A673 (cell line): ENCODE data around the gene FEV. TPM values are rescaled to one million over a fixed set of nuclear protein-coding genes. Genes with fewer than 3 reads are reported as not detected.

Experiments
- BruUV-seq: library from RNA; stranded (reverse); fragments of 400-500 nt; replicated peaks from 2 replicates; lab custom pipeline; 2021; lab: Mats Ljungman, UMichigan
- CTCF ChIA-PET: fragments of 300-600 bp; sonication (Branson Sonifier 250); formaldehyde crosslinking; loops from one replicate; lab custom pipeline; 2022; ENCODE audit warnings: antibody characterized with exemption; lab: Charles Lee
- POLR2A ChIA-PET: fragments of 300-600 bp; sonication (Branson Sonifier 250); formaldehyde crosslinking; loops from one replicate; lab custom pipeline; 2022; ENCODE audit warnings: antibody characterized with exemption; ENCODE audit not compliant: low non-redundant PET; lab: Charles Lee
- DNase-seq: peaks from one replicate; pipeline ENCODE4 v3.0.0-alpha.2; 2015; ENCODE audit warnings: low spot score
- H3K27ac ChIP-seq: fragments of 200-600 bp; sonication (generic); 2 replicates; pipeline ENCODE4 v1.5.1; 2016; ENCODE audit warnings: mixed run types, low read depth, mild to moderate bottlenecking, mixed read lengths, antibody characterized with exemption, low read length; ENCODE audit not compliant: poor library complexity, severe bottlenecking
- H3K27me3 ChIP-seq: fragments of 200-600 bp; sonication (generic); replicated peaks from 2 replicates; pipeline ENCODE4 v1.6.1; 2017; ENCODE audit warnings: mixed run types, low read depth, mild to moderate bottlenecking, mixed read lengths, antibody characterized with exemption, low read length; ENCODE audit not compliant: insufficient read depth, poor library complexity
- H3K36me3 ChIP-seq: fragments of 200-600 bp; sonication (generic); 2 replicates; pipeline ENCODE4 v1.6.1; 2016; ENCODE audit warnings: mixed run types, mild to moderate bottlenecking, mixed read lengths, antibody characterized with exemption, low read length; ENCODE audit not compliant: insufficient read depth, poor library complexity, severe bottlenecking
- H3K4me1 ChIP-seq: fragments of 200-600 bp; sonication (generic); 2 replicates; pipeline ENCODE4 v1.6.1; 2017; ENCODE audit warnings: mixed run types, mild to moderate bottlenecking, mixed read lengths, antibody characterized with exemption, low read length; ENCODE audit not compliant: insufficient read depth, poor library complexity, severe bottlenecking
- H3K4me3 ChIP-seq: fragments of 200-600 bp; sonication (generic); 2 replicates; pipeline ENCODE4 v1.5.1; 2016; ENCODE audit warnings: low read depth, mixed run types, mild to moderate bottlenecking, mixed read lengths, low read length; ENCODE audit not compliant: poor library complexity, severe bottlenecking
- H3K9me3 ChIP-seq: fragments of 200-600 bp; sonication (generic); 2 replicates; pipeline ENCODE4 v1.6.1; 2016; ENCODE audit warnings: mixed run types, low read depth, mild to moderate bottlenecking, mixed read lengths, antibody characterized with exemption, low read length; ENCODE audit not compliant: poor library complexity, severe bottlenecking
- CTCF ChIP-seq: fragments of 300-800, 200-600 bp; sonication (generic); conservative IDR thresholded peaks from 2 replicates; pipeline ENCODE4 v1.5.1; 2017; ENCODE audit warnings: low read depth, mild to moderate bottlenecking, antibody characterized with exemption, low read length, moderate library complexity, mixed read lengths
- EZH2 ChIP-seq: fragments of 200-600 bp; sonication (generic); IDR thresholded peaks from 2 replicates; pipeline ENCODE4 v1.6.1; 2017; ENCODE audit warnings: borderline replicate concordance, low read depth, mild to moderate bottlenecking, mixed read lengths, antibody characterized with exemption, low read length; ENCODE audit not compliant: poor library complexity, severe bottlenecking
- intact Hi-C: fragments of 100-400 bp; cut with micrococcal nuclease; formaldehyde crosslinking; loops from one replicate; pipeline ENCODE4 v1.10.0; 2022; ENCODE audit not compliant: unreplicated experiment
- total RNA-seq: library from RNA; stranded (reverse); gene quantifications from 2 replicates; pipeline ENCODE4 v1.2.3, GENCODE V29; 2021

The FEV gene
- total RNA-seq, 1 experiment from 2014 or later: 12.6 TPM

GRCh38 chr2:219025637-219026585, 40.9 kb upstream of the FEV start:
- TF ChIP-seq EZH2: no peak
- Histone ChIP-seq H3K27ac (no peak overlapping the region), H3K4me1 (no peaks in the 10 kb centered on the region), H3K9me3 (no peaks in the 10 kb centered on the region), H3K4me3 (no peak overlapping the region), H3K36me3 (no peaks in the 10 kb centered on the region), H3K27me3 (no peaks in the 10 kb centered on the region)
- CTCF ChIA-PET: no interaction called here
- no TSS peak for BruUV-seq
- DNase-seq: no peak
- POLR2A ChIA-PET: no interaction called here
- intact Hi-C loops: no loop called here

GRCh38 chr2:219024059-219024458, 39.1 kb upstream of the FEV start:
- Histone ChIP-seq H3K27me3 (no peaks in the 10 kb centered on the region), H3K9me3 (no peaks in the 10 kb centered on the region), H3K27ac (no peak overlapping the region), H3K36me3 (no peaks in the 10 kb centered on the region), H3K4me3 (no peak overlapping the region), H3K4me1 (no peaks in the 10 kb centered on the region)
- no peak for DNase-seq
- no TSS peak for BruUV-seq
- TF ChIP-seq EZH2 (no peak), CTCF (no peak)
- ChIA-PET POLR2A (interaction anchor here (0.7 kb wide), 1 partner anchor 131 kb away, joined by 3 read pairs; no protein-coding TSS in a partner anchor), CTCF (no interaction called here)
- intact Hi-C loops: no loop called here

GRCh38 chr2:219023045-219023605, 38.1 kb upstream of the FEV start:
- Histone ChIP-seq H3K4me1 (no peaks in the 10 kb centered on the region), H3K36me3 (no peaks in the 10 kb centered on the region), H3K4me3 (no peak overlapping the region), H3K27ac (no peak overlapping the region), H3K9me3 (no peaks in the 10 kb centered on the region), H3K27me3 (no peaks in the 10 kb centered on the region)
- BruUV-seq: no TSS peak
- ChIA-PET POLR2A (no interaction called here), CTCF (no interaction called here)
- intact Hi-C loops: no loop called here
- no peak for DNase-seq
- TF ChIP-seq EZH2 (no peak), CTCF (no peak)
